HepG2 (cell line): ENCODE results near the gene MOG. TPM values are rescaled to one million over a fixed set of nuclear protein-coding genes. Genes with fewer than 3 reads are reported as not detected.

Experiments used
- ATAC-seq: fragments of 200-7000 bp; cut with Tn5 transposase; 3 replicates; pipeline ENCODE4 v1.9.1; 2020; ENCODE audit warnings: mild to moderate bottlenecking, moderate library complexity
- BruUV-seq: library from RNA; stranded (reverse); fragments of 400-500 nt; replicated peaks from 2 replicates; lab custom pipeline; 2021; lab: Mats Ljungman, UMichigan
- CTCF ChIA-PET: fragments of 300-600 bp; formaldehyde crosslinking; extraction: SDS; loops from one replicate; lab custom pipeline; 2021; ENCODE audit warnings: low total read pairs, inconsistent platforms, low intra/inter-chr PET ratio; lab: Yijun Ruan, JAX
- POLR2A ChIA-PET: fragments of 350-600 bp; sonication (Branson Sonifier 250); formaldehyde crosslinking; loops from one replicate; lab custom pipeline; 2020; ENCODE audit warnings: antibody characterized with exemption, inconsistent platforms; lab: Yijun Ruan, JAX
- DNase-seq: peaks from one replicate; pipeline ENCODE4 v3.0.0-alpha.2; 2015; ENCODE audit warnings: low spot score
- FAIRE-seq: peaks from 3 replicates; lab custom pipeline; 2011; peaks lifted over from hg19 to GRCh38; lab: Jason Lieb, UNC
- H2AFZ ChIP-seq: one replicate; pipeline ENCODE4 v1.6.1; 2011; ENCODE audit warnings: low read length, inconsistent platforms
- H3K27ac ChIP-seq: fragments of 300-600 bp; 3 replicates; pipeline ENCODE4 v1.8.0; 2011; ENCODE audit warnings: mixed run types, mild to moderate bottlenecking, mixed read lengths, low read length, inconsistent platforms; ENCODE audit not compliant: insufficient read depth; ENCODE audit errors: extremely low read length
- H3K27me3 ChIP-seq, 2 experiments: fragments of 200-600 bp in 1 of 2; 2 replicates in 1 of 2; 3 replicates in 1 of 2; pipeline versions ENCODE4 v1.6.0 to v1.8.0; 2011; ENCODE audit warnings: low read length in 2 of 2, mild to moderate bottlenecking in 2 of 2, moderate library complexity in 2 of 2, inconsistent platforms in 1 of 2; ENCODE audit not compliant: insufficient read depth in 2 of 2, control insufficient read depth in 1 of 2
- H3K36me3 ChIP-seq, 2 experiments: fragments of 200-600 bp in 1 of 2; replicated peaks in 1 of 2; 2 replicates in 1 of 2; 3 replicates in 1 of 2; pipeline versions ENCODE4 v1.5.1 to v1.8.0; 2011; ENCODE audit warnings: low read length in 2 of 2, inconsistent platforms in 1 of 2; ENCODE audit not compliant: insufficient read depth in 2 of 2, control insufficient read depth in 1 of 2
- H3K4me1 ChIP-seq: 2 replicates; pipeline ENCODE4 v1.5.1; 2012; ENCODE audit warnings: low read length, inconsistent platforms; ENCODE audit not compliant: insufficient read depth
- H3K4me2 ChIP-seq: 2 replicates; pipeline ENCODE4 v1.6.0; 2011; ENCODE audit warnings: low read depth, low read length, inconsistent platforms
- H3K4me3 ChIP-seq, 3 experiments: fragments of 200-600 bp in 1 of 3; sonication (generic), shearing (Covaris generic) in 1 of 3; replicated peaks in 1 of 3; 2 replicates each; pipeline ENCODE4 v1.5.1; 2011 to 2016; ENCODE audit warnings: low read length in 3 of 3, inconsistent platforms in 2 of 3, low read depth in 2 of 3, mild to moderate bottlenecking in 2 of 3, control low read depth in 1 of 3, mixed read lengths in 1 of 3; ENCODE audit not compliant: insufficient read depth in 1 of 3
- H3K79me2 ChIP-seq: one replicate; pipeline ENCODE4 v1.6.1; 2011; ENCODE audit warnings: low read length, inconsistent platforms; ENCODE audit not compliant: insufficient read depth
- H3K9ac ChIP-seq: 2 replicates; pipeline ENCODE4 v1.6.0; 2011; ENCODE audit warnings: mild to moderate bottlenecking, low read depth, low read length, inconsistent platforms; ENCODE audit not compliant: insufficient read depth
- H3K9me3 ChIP-seq: 2 replicates; pipeline ENCODE4 v1.5.1; 2012; ENCODE audit warnings: mild to moderate bottlenecking, low read length
- H4K20me1 ChIP-seq: 2 replicates; pipeline ENCODE4 v1.6.0; 2011; ENCODE audit warnings: inconsistent platforms, mild to moderate bottlenecking, low read length, moderate library complexity; ENCODE audit not compliant: insufficient read depth
- CBFB ChIP-seq: sonication (generic); formaldehyde crosslinking; IDR thresholded peaks from 2 replicates; pipeline ENCODE4 v1.4.0; 2020; ENCODE audit warnings: missing genetic modification reagents
- ERF ChIP-seq: IDR thresholded peaks from 2 replicates; pipeline ENCODE4 v1.6.1; 2018; ENCODE audit warnings: missing biosample characterization, missing genetic modification reagents
- HMG20A ChIP-seq: IDR thresholded peaks from 2 replicates; pipeline ENCODE4 v1.6.1; 2016; ENCODE audit warnings: borderline replicate concordance
- MXI1 ChIP-seq: IDR thresholded peaks from 3 replicates; pipeline ENCODE4 v1.6.1; 2012; ENCODE audit warnings: low read depth, low read length, inconsistent platforms, borderline replicate concordance
- PAF1 ChIP-seq: IDR thresholded peaks from 2 replicates; pipeline ENCODE4 v1.6.1; 2016; ENCODE audit warnings: missing genetic modification reagents, missing compliant biosample characterization
- REL ChIP-seq: sonication (generic); formaldehyde crosslinking; conservative IDR thresholded peaks from 2 replicates; pipeline ENCODE4 v1.8.0; 2022; ENCODE audit warnings: mild to moderate bottlenecking, missing genetic modification reagents, moderate library complexity
- REST ChIP-seq, 2 experiments: IDR thresholded peaks; 2 replicates each; pipeline ENCODE4 v1.6.1; 2011 to 2012; ENCODE audit warnings: low read length in 2 of 2, borderline replicate concordance in 1 of 2, low read depth in 1 of 2, mild to moderate bottlenecking in 1 of 2, moderate library complexity in 1 of 2
- TBL1XR1 ChIP-seq: fragments of 150-350 bp; IDR thresholded peaks from 2 replicates; pipeline ENCODE4 v1.6.1; 2014; ENCODE audit warnings: borderline replicate concordance, low read length; ENCODE audit not compliant: partially characterized antibody
- ZBTB8A ChIP-seq: sonication (generic); formaldehyde crosslinking; IDR thresholded peaks from 2 replicates; pipeline ENCODE4 v1.4.0; 2020; ENCODE audit warnings: mild to moderate bottlenecking, low read depth, missing genetic modification reagents, borderline replicate concordance
- ZNF496 ChIP-seq: sonication (generic); formaldehyde crosslinking; IDR thresholded peaks from 2 replicates; pipeline ENCODE4 v1.8.1; 2023; ENCODE audit warnings: mild to moderate bottlenecking, moderate library complexity, missing genetic modification reagents; ENCODE audit not compliant: insufficient replicate concordance
- ZSCAN9 ChIP-seq: IDR thresholded peaks from 2 replicates; pipeline ENCODE4 v1.6.1; 2016; ENCODE audit warnings: borderline replicate concordance
- WGBS: methylation state at CpG from one replicate; pipeline ENCODE4 v1.1.6; 2017; ENCODE audit warnings: low lambda C conversion rate; 5-methylcytosine and 5-hydroxymethylcytosine counted together
- in situ Hi-C: cut with HindIII; loops from 2 replicates; pipeline ENCODE4 v1.10.0; 2017; ENCODE audit warnings: low pct_unique_long_range_greater_than_20kb; ENCODE audit not compliant: extremely low pct_ligation_motif_present
- intact Hi-C: fragments of 100-400 bp; cut with micrococcal nuclease; formaldehyde crosslinking; loops from one replicate; pipeline ENCODE4 v1.10.0; 2022; ENCODE audit not compliant: unreplicated experiment
- polyA plus RNA-seq, 8 experiments: library from polyadenylated mRNA; depleted of rRNA in 3 of 8; stranded (reverse) in 7 of 8; unstranded in 1 of 8; fragments of >200 nt; fragmentation: Illumina TruSeq in 4 of 8; extraction: Trizol in 4 of 8; gene quantifications; 2 replicates each; pipeline versions ENCODE4 v1.2.1 to v1.2.3, GENCODE V29; 2011 to 2016; ENCODE audit warnings: low read depth in 4 of 8, missing spikeins in 1 of 8, mixed read lengths in 1 of 8; ENCODE audit not compliant: insufficient read depth in 1 of 8
- total RNA-seq, 5 experiments: library from RNA; depleted of rRNA; stranded (reverse); fragments of >200 nt; fragmentation: Illumina TruSeq; extraction: Trizol; gene quantifications; 2 replicates each; pipeline ENCODE4 v1.2.3, GENCODE V29; 2016; ENCODE audit warnings: low read depth in 1 of 5

Gene MOG
- total and polyA plus RNA-seq, 2 of the 13 experiments (the other 11 are each of a cell fraction or from before 2014, with no cell fraction given): not detected

DNA sequence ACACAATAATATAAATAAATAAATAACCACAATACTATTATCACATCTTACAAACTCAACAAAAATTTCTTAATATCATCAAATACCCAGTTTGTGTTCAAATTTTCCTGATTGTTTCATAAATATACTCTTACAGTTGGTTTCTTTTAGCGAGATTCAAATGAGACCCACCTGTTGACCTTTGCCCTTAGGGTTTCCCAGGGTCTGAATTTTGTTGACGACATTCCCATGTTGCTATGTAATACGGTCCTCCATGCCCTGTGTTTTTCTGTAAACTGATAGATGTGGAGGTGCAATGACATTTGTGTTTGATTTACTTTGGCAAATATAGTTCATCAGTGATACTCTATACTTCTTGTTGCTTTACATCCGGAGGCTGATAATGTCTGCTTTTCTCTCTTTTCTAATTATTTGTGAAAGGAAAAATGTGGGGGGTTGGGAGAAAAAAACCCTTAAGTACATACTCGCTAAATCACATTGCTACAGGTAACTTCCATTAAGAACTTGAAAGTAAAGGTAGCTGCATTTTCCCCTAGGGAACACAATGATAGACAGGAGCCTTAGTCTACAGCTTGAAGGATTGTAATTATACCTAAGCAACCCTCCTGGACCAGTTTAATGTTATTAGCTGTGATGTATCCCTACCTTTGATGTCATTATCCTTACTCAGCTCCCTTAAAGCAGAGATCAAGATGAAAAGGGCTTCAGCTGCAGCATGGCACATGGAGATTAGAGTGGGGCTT lies 6.6 kb downstream of the MOG start:
- TF ChIP-seq ZNF496: no peak
- no peak for TF ChIP-seq TBL1XR1
- no peak for TF ChIP-seq PAF1
- no peak for TF ChIP-seq REST (IDR thresholded peaks at IDR 0.05; ENCODE audit: borderline replicate concordance in 1 of 2, low read depth in 1 of 2, low read length in 2 of 2)
- TF ChIP-seq ERF (CRISPR knock-in tag): no peak
- no peak for TF ChIP-seq ZSCAN9
- TF ChIP-seq CBFB: no peak
- TF ChIP-seq ZBTB8A (CRISPR knock-in tag): no peak
- no peak for TF ChIP-seq MXI1
- no peak for TF ChIP-seq HMG20A (CRISPR knock-in tag)
- TF ChIP-seq REL (CRISPR knock-in tag): no peak
- TF ChIP-seq, all 625 proteins: peak for 0
- H3K36me3 ChIP-seq: no peaks in the 10 kb centered on the region
- H3K9ac ChIP-seq: no peak overlapping the region
- WGBS: 2% methylated on average over 5 of the region's 5 CpGs
- ChIA-PET CTCF (no interaction called here), POLR2A (interaction anchor here (0.7 kb wide), 1 partner anchor 246 kb away, joined by 3 read pairs; no protein-coding TSS in a partner anchor)
- H4K20me1 ChIP-seq: no peaks in the 10 kb centered on the region
- FAIRE-seq: no peak
- H3K9me3 ChIP-seq: no peaks in the 10 kb centered on the region
- no peak overlapping the region for H3K4me3 ChIP-seq
- BruUV-seq: no TSS peak
- H3K27ac ChIP-seq: no peak overlapping the region
- no peaks in the 10 kb centered on the region for H3K4me1 ChIP-seq
- no peak overlapping the region for H2AFZ ChIP-seq
- no peak for DNase-seq
- in situ Hi-C loops (no loop called here), intact Hi-C loops (no loop called here)
- H3K4me2 ChIP-seq: no peak overlapping the region
- ATAC-seq: no peak
- H3K79me2 ChIP-seq: no peaks in the 10 kb centered on the region
- peaks cover 0 to 19% of the 10 kb centered on the region in 2 experiments; a peak in 4 of 5 replicates for H3K27me3 ChIP-seq
